HepG2 (cell line): ENCODE results near the gene PPP1R13B. TPM values are rescaled to one million over a fixed set of nuclear protein-coding genes. Genes with fewer than 3 reads are reported as not detected.

ENCODE experiments used
- ELF3 ChIP-seq: IDR thresholded peaks from 2 replicates; pipeline ENCODE4 v1.6.1; 2016; ENCODE audit warnings: missing genetic modification reagents, missing compliant biosample characterization
- JUN ChIP-seq: sonication (generic); formaldehyde crosslinking; IDR thresholded peaks from 2 replicates; pipeline ENCODE4 v1.4.0; 2020; ENCODE audit warnings: mild to moderate bottlenecking, missing genetic modification reagents
- KAT8 ChIP-seq: IDR thresholded peaks from 2 replicates; pipeline ENCODE4 v1.6.1; 2016; ENCODE audit warnings: missing genetic modification reagents, missing compliant biosample characterization
- MBD4 ChIP-seq: IDR thresholded peaks from 2 replicates; pipeline ENCODE4 v1.6.1; 2012; ENCODE audit warnings: low read length, inconsistent platforms, borderline replicate concordance
- RBAK ChIP-seq: sonication (generic); formaldehyde crosslinking; IDR thresholded peaks from 2 replicates; pipeline ENCODE4 v1.5.1; 2020; ENCODE audit warnings: mild to moderate bottlenecking, missing genetic modification reagents
- TARDBP ChIP-seq: sonication (generic); formaldehyde crosslinking; IDR thresholded peaks from 2 replicates; pipeline ENCODE4 v1.8.0; 2022; ENCODE audit warnings: mild to moderate bottlenecking, missing genetic modification reagents
- TRIM24 ChIP-seq: sonication (generic); formaldehyde crosslinking; IDR thresholded peaks from 2 replicates; pipeline ENCODE4 v1.8.0; 2022; ENCODE audit warnings: mild to moderate bottlenecking, missing genetic modification reagents
- ZNF790 ChIP-seq: sonication (generic); formaldehyde crosslinking; IDR thresholded peaks from 2 replicates; pipeline ENCODE4 v1.8.0; 2022; ENCODE audit warnings: missing genetic modification reagents, mild to moderate bottlenecking, borderline replicate concordance
- polyA plus RNA-seq, 8 experiments: library from polyadenylated mRNA; depleted of rRNA in 3 of 8; stranded (reverse) in 7 of 8; unstranded in 1 of 8; fragments of >200 nt; fragmentation: Illumina TruSeq in 4 of 8; extraction: Trizol in 4 of 8; gene quantifications; 2 replicates each; pipeline versions ENCODE4 v1.2.1 to v1.2.3, GENCODE V29; 2011 to 2016; ENCODE audit warnings: low read depth in 4 of 8, missing spikeins in 1 of 8, mixed read lengths in 1 of 8; ENCODE audit not compliant: insufficient read depth in 1 of 8
- total RNA-seq, 5 experiments: library from RNA; depleted of rRNA; stranded (reverse); fragments of >200 nt; fragmentation: Illumina TruSeq; extraction: Trizol; gene quantifications; 2 replicates each; pipeline ENCODE4 v1.2.3, GENCODE V29; 2016; ENCODE audit warnings: low read depth in 1 of 5
- TF ChIP-seq, protein P1 (sequence below): sonication (generic); formaldehyde crosslinking; IDR thresholded peaks from 2 replicates; pipeline ENCODE4 v1.5.1; 2020; ENCODE audit warnings: missing genetic modification reagents, mild to moderate bottlenecking, borderline replicate concordance
- TF ChIP-seq, protein P2 (sequence below): sonication (generic); formaldehyde crosslinking; IDR thresholded peaks from 2 replicates; pipeline ENCODE4 v1.4.0; 2020; ENCODE audit warnings: missing genetic modification reagents, borderline replicate concordance

The PPP1R13B gene
- total and polyA plus RNA-seq, 2 of the 13 experiments (the other 11 are each of a cell fraction or from before 2014, with no cell fraction given): 4.6 to 9.4 TPM

DNA sequence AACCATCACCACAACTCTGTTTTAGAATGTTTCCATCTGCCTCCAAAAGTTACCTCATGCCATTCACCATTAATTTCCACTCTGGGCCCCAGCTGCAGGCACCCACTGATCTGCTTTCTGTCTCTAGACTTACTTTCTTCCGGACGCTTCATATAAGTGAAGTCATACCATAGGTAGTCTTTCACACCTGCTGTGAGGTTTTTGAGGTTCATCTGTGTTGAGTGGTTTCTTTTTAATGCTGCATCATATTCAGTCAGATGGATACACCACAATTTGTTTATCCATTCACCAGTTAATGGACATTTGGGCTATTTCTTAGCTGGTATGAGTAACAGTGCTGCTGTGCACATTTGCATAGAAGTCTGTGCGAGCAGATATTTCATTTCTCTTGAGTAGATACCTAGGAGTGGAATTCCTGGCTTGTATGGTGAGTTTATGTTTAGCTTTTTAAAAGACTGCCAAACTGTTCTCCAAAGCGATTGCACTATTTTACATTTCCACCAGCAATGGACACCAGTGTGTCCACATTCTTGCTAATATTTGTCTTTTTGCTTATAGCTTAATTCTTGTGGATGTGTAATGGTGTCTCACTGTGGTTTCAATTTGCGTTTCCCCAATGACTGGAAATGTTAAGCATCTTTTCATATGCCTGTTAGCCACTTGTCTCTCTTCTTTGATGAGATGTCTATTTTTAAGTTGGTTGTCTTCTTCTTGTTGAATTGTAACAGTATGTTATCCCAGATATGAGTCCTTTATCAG, 83.5 kb downstream of the PPP1R13B start (continued):
- TF ChIP-seq, protein P1, sequence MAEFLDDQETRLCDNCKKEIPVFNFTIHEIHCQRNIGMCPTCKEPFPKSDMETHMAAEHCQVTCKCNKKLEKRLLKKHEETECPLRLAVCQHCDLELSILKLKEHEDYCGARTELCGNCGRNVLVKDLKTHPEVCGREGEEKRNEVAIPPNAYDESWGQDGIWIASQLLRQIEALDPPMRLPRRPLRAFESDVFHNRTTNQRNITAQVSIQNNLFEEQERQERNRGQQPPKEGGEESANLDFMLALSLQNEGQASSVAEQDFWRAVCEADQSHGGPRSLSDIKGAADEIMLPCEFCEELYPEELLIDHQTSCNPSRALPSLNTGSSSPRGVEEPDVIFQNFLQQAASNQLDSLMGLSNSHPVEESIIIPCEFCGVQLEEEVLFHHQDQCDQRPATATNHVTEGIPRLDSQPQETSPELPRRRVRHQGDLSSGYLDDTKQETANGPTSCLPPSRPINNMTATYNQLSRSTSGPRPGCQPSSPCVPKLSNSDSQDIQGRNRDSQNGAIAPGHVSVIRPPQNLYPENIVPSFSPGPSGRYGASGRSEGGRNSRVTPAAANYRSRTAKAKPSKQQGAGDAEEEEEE (CRISPR knock-in tag): no peak
- TF ChIP-seq, protein P2, sequence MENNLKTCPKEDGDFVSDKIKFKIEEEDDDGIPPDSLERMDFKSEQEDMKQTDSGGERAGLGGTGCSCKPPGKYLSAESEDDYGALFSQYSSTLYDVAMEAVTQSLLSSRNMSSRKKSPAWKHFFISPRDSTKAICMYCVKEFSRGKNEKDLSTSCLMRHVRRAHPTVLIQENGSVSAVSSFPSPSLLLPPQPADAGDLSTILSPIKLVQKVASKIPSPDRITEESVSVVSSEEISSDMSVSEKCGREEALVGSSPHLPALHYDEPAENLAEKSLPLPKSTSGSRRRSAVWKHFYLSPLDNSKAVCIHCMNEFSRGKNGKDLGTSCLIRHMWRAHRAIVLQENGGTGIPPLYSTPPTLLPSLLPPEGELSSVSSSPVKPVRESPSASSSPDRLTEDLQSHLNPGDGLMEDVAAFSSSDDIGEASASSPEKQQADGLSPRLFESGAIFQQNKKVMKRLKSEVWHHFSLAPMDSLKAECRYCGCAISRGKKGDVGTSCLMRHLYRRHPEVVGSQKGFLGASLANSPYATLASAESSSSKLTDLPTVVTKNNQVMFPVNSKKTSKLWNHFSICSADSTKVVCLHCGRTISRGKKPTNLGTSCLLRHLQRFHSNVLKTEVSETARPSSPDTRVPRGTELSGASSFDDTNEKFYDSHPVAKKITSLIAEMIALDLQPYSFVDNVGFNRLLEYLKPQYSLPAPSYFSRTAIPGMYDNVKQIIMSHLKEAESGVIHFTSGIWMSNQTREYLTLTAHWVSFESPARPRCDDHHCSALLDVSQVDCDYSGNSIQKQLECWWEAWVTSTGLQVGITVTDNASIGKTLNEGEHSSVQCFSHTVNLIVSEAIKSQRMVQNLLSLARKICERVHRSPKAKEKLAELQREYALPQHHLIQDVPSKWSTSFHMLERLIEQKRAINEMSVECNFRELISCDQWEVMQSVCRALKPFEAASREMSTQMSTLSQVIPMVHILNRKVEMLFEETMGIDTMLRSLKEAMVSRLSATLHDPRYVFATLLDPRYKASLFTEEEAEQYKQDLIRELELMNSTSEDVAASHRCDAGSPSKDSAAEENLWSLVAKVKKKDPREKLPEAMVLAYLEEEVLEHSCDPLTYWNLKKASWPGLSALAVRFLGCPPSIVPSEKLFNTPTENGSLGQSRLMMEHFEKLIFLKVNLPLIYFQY: no peak
- no peak for TF ChIP-seq RBAK (CRISPR knock-in tag)
- no peak for TF ChIP-seq ELF3 (CRISPR knock-in tag)
- no peak for TF ChIP-seq MBD4
- TF ChIP-seq JUN: no peak
- no peak for TF ChIP-seq ZNF790
- no peak for TF ChIP-seq KAT8
- no peak for TF ChIP-seq TRIM24 (CRISPR knock-in tag)
- TF ChIP-seq TARDBP: no peak
